Measurements from ENCODE around the gene PGM5.

DNA sequence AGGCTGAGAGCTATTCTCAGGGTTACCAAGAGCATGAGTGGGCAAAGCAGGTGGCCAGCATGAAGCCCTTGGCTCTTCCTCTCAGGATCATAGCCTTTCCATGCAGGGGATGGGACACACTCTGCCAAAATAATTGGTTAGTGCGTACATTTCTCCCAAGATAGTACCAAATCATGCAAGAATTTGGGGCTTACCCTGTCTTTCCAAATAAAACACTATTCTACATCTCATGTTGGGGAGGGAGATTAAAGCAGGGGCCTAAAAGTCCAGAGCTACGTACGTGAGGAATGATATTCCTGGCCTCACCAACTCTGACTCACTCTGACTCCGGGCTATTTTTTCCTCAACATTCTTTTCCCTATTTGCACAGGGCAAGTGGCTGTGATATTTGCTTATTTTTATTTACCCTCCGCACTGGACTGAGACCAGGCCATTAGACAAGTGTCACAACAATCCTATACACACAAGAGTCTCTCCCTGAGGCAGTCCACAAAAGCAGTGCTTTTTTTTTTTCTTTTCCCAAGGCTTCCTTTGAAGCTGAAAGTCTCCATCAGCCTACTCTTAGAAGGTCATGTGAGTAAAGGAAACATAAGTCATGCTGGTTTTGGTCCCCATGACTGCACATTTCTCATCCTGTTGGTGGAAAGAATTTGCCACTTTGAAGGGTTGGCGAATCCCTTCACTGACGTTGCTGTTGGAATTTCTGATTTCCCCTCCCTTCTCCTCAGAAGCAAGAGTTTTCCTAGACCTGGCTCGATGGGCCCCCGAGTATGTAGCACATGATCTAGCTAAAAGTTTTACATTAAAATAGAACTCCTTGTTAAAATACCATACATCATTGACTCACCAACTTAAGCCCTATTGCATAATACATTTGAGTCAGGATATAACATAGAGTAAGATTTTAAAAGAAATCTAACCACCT is 144.3 kb downstream of the PGM5 start:
- TF ChIP-seq, protein P1, sequence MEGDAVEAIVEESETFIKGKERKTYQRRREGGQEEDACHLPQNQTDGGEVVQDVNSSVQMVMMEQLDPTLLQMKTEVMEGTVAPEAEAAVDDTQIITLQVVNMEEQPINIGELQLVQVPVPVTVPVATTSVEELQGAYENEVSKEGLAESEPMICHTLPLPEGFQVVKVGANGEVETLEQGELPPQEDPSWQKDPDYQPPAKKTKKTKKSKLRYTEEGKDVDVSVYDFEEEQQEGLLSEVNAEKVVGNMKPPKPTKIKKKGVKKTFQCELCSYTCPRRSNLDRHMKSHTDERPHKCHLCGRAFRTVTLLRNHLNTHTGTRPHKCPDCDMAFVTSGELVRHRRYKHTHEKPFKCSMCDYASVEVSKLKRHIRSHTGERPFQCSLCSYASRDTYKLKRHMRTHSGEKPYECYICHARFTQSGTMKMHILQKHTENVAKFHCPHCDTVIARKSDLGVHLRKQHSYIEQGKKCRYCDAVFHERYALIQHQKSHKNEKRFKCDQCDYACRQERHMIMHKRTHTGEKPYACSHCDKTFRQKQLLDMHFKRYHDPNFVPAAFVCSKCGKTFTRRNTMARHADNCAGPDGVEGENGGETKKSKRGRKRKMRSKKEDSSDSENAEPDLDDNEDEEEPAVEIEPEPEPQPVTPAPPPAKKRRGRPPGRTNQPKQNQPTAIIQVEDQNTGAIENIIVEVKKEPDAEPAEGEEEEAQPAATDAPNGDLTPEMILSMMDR (IDR thresholded peaks at IDR 0.05; ENCODE audit: poor library complexity) = no peak
- TF ChIP-seq EZH2phosphoT487 (IDR thresholded peaks at IDR 0.05; ENCODE audit: low read depth, severe bottlenecking, unreplicated experiment) = no peak

All from hepatocyte (in vitro differentiated cells).